A549 (cell line): Measurements from ENCODE around the gene ASCL5. TPM values are rescaled to one million over a fixed set of nuclear protein-coding genes. Genes with fewer than 3 reads are reported as not detected.
A peak's percentile ranks its signal among the peaks of the same experiment; 100 is the strongest.

ENCODE experiments used
- ATAC-seq, 2 experiments: fragments of 200-7000 bp in 1 of 2; fragments of >200 bp in 1 of 2; cut with Nextera tagmentation in 1 of 2; cut with Tn5 transposase in 1 of 2; 3 replicates each; pipeline versions ENCODE4 v1.8.0 to v1.9.1; 2018 to 2020; ENCODE audit warnings: mild to moderate bottlenecking in 1 of 2, moderate library complexity in 1 of 2
- CTCF ChIA-PET: fragments of 300-600 bp; sonication (Branson Sonifier 250); formaldehyde crosslinking; extraction: SDS; loops from one replicate; lab custom pipeline; 2021; ENCODE audit warnings: antibody characterized with exemption, inconsistent platforms; lab: Yijun Ruan, JAX
- POLR2A ChIA-PET: fragments of 350-600 bp; formaldehyde crosslinking; extraction: SDS; loops from one replicate; lab custom pipeline; 2021; ENCODE audit warnings: antibody characterized with exemption, inconsistent platforms; lab: Yijun Ruan, JAX
- DNase-seq, 2 experiments: peaks; one replicate each; pipeline versions ENCODE4 v3.0.0 to v3.0.0-alpha.2; 2011 to 2016; ENCODE audit warnings: low read depth in 1 of 2, low spot score in 1 of 2
- FAIRE-seq: peaks from 2 replicates; lab custom pipeline; 2011; peaks lifted over from hg19 to GRCh38; lab: Jason Lieb, UNC
- H3K27ac ChIP-seq, 2 experiments: fragments of >200 bp; sonication (Bioruptor Twin); formaldehyde crosslinking; 3 replicates each; pipeline ENCODE4 v1.5.1; 2016 to 2017
- H3K4me1 ChIP-seq: fragments of >200 bp; sonication (Bioruptor Twin); formaldehyde crosslinking; 3 replicates; pipeline ENCODE4 v1.6.1; 2016
- H3K4me2 ChIP-seq: fragments of >200 bp; sonication (Bioruptor Twin); formaldehyde crosslinking; 3 replicates; pipeline ENCODE4 v1.6.1; 2016
- H3K4me3 ChIP-seq: fragments of >200 bp; sonication (Bioruptor Twin); formaldehyde crosslinking; 3 replicates; pipeline ENCODE4 v1.5.1; 2016
- H3K9me3 ChIP-seq: fragments of >200 bp; sonication (Bioruptor Twin); formaldehyde crosslinking; 3 replicates; pipeline ENCODE4 v1.6.1; 2016
- ATOH8 ChIP-seq: fragments of 250-450 bp; sonication (Bioruptor Pico); IDR thresholded peaks from 2 replicates; pipeline ENCODE4 v1.5.0; 2020; ENCODE audit warnings: low read depth, mild to moderate bottlenecking, moderate library complexity
- CEBPB ChIP-seq, 2 experiments: fragments of >200 bp in 1 of 2; sonication (Bioruptor Twin) in 1 of 2; formaldehyde crosslinking in 1 of 2; IDR thresholded peaks; 2 replicates each; pipeline ENCODE4 v1.6.1; 2012 to 2016
- CHD2 ChIP-seq: fragments of 150-350 bp; IDR thresholded peaks from 2 replicates; pipeline ENCODE4 v1.6.1; 2014; ENCODE audit warnings: low read length; ENCODE audit not compliant: partially characterized antibody
- CHD4 ChIP-seq: fragments of 200-600 bp; sonication (generic); IDR thresholded peaks from 2 replicates; pipeline ENCODE4 v1.6.1; 2016; ENCODE audit warnings: antibody characterized with exemption, mild to moderate bottlenecking, borderline replicate concordance
- CTCF ChIP-seq: fragments of >200 bp; sonication (Bioruptor Twin); formaldehyde crosslinking; IDR thresholded peaks from 3 replicates; pipeline ENCODE4 v1.5.1; 2016
- E2F6 ChIP-seq: IDR thresholded peaks from 2 replicates; pipeline ENCODE4 v1.6.1; 2012; ENCODE audit warnings: low read depth, borderline replicate concordance
- EHF ChIP-seq: fragments of 250-450 bp; sonication (Bioruptor Pico); IDR thresholded peaks from 2 replicates; pipeline ENCODE4 v1.5.0; 2020; ENCODE audit warnings: mild to moderate bottlenecking
- EHMT2 ChIP-seq: fragments of 200-600 bp; sonication (generic); IDR thresholded peaks from 2 replicates; pipeline ENCODE4 v1.6.1; 2016; ENCODE audit warnings: antibody characterized with exemption, low read depth, mild to moderate bottlenecking, moderate library complexity
- ELK1 ChIP-seq: fragments of 150-350 bp; IDR thresholded peaks from 2 replicates; pipeline ENCODE4 v1.6.1; 2014; ENCODE audit warnings: low read depth, mild to moderate bottlenecking, low read length
- EP300 ChIP-seq, 2 experiments: fragments of >200 bp; sonication (Bioruptor Twin); formaldehyde crosslinking; IDR thresholded peaks; 2 replicates in 1 of 2; 3 replicates in 1 of 2; pipeline ENCODE4 v1.6.1; 2016 to 2017
- FOSL2 ChIP-seq, 2 experiments: fragments of 450-650 bp in 1 of 2; fragments of >200 bp in 1 of 2; sonication (Bioruptor Twin) in 1 of 2; formaldehyde crosslinking; IDR thresholded peaks; 2 replicates each; pipeline versions ENCODE4 v1.5.0 to v1.6.1; 2016 to 2020; ENCODE audit warnings: mild to moderate bottlenecking in 1 of 2, moderate library complexity in 1 of 2
- FOXS1 ChIP-seq: fragments of 250-450 bp; sonication (Bioruptor Pico); IDR thresholded peaks from 2 replicates; pipeline ENCODE4 v1.5.0; 2020; ENCODE audit warnings: mild to moderate bottlenecking, moderate library complexity
- GATA3 ChIP-seq: IDR thresholded peaks from 2 replicates; pipeline ENCODE4 v1.6.1; 2012; ENCODE audit warnings: borderline replicate concordance
- HES2 ChIP-seq: fragments of >200 bp; sonication (Bioruptor Twin); formaldehyde crosslinking; IDR thresholded peaks from 2 replicates; pipeline ENCODE4 v1.6.1; 2016
- HEYL ChIP-seq: fragments of 250-450 bp; sonication (Bioruptor Pico); IDR thresholded peaks from 2 replicates; pipeline ENCODE4 v1.8.0; 2021; ENCODE audit warnings: mild to moderate bottlenecking, moderate library complexity
- HOXB5 ChIP-seq: fragments of 250-450 bp; sonication (Bioruptor Pico); IDR thresholded peaks from 2 replicates; pipeline ENCODE4 v1.5.0; 2020; ENCODE audit warnings: mild to moderate bottlenecking, moderate library complexity
- JUN ChIP-seq, 2 experiments: fragments of >200 bp; sonication (Bioruptor Twin); formaldehyde crosslinking; IDR thresholded peaks; 2 replicates in 1 of 2; 3 replicates in 1 of 2; pipeline ENCODE4 v1.6.1; 2016 to 2017
- JUNB ChIP-seq: fragments of >200 bp; sonication (Bioruptor Twin); formaldehyde crosslinking; IDR thresholded peaks from 2 replicates; pipeline ENCODE4 v1.6.1; 2016
- MAFK ChIP-seq: fragments of 450-650 bp; IDR thresholded peaks from 2 replicates; pipeline ENCODE4 v1.6.1; 2014; ENCODE audit not compliant: partially characterized antibody
- MAX ChIP-seq: IDR thresholded peaks from 2 replicates; pipeline ENCODE4 v1.6.1; 2012
- MAZ ChIP-seq: fragments of 150-350 bp; IDR thresholded peaks from 2 replicates; pipeline ENCODE4 v1.6.1; 2014; ENCODE audit warnings: antibody characterized with exemption, low read depth, low read length, borderline replicate concordance
- MYC ChIP-seq: IDR thresholded peaks from 2 replicates; pipeline ENCODE4 v1.6.1; 2012; ENCODE audit warnings: mild to moderate bottlenecking, inconsistent platforms, low read length, improper control_type of control experiment, borderline replicate concordance
- PHF8 ChIP-seq: fragments of 200-600 bp; sonication (generic); IDR thresholded peaks from 2 replicates; pipeline ENCODE4 v1.6.1; 2016; ENCODE audit warnings: low read depth, mild to moderate bottlenecking, antibody characterized with exemption, moderate library complexity, borderline replicate concordance
- POLR2A ChIP-seq: IDR thresholded peaks from 2 replicates; pipeline ENCODE4 v1.6.1; 2012; ENCODE audit warnings: mild to moderate bottlenecking, low read length
- RARB ChIP-seq: fragments of 250-450 bp; sonication (Bioruptor Pico); IDR thresholded peaks from 2 replicates; pipeline ENCODE4 v1.8.0; 2021; ENCODE audit warnings: mild to moderate bottlenecking, moderate library complexity
- REST ChIP-seq: fragments of 200-600 bp; sonication (generic); IDR thresholded peaks from 2 replicates; pipeline ENCODE4 v1.6.1; 2016; ENCODE audit warnings: antibody characterized with exemption, mild to moderate bottlenecking, moderate library complexity
- RFX5 ChIP-seq: fragments of 450-650 bp; IDR thresholded peaks from 2 replicates; pipeline ENCODE4 v1.7.1; 2014; ENCODE audit warnings: antibody characterized with exemption, mild to moderate bottlenecking, moderate library complexity
- RNF2 ChIP-seq: fragments of 200-600 bp; sonication (generic); IDR thresholded peaks from 2 replicates; pipeline ENCODE4 v1.6.1; 2016; ENCODE audit warnings: low read depth, mild to moderate bottlenecking, antibody characterized with exemption, moderate library complexity, borderline replicate concordance
- SMC3 ChIP-seq: fragments of >200 bp; sonication (Bioruptor Twin); formaldehyde crosslinking; IDR thresholded peaks from 3 replicates; pipeline ENCODE4 v1.6.1; 2018; ENCODE audit warnings: inconsistent platforms
- TFCP2L1 ChIP-seq: fragments of 250-450 bp; sonication (Bioruptor Pico); IDR thresholded peaks from 2 replicates; pipeline ENCODE4 v1.5.0; 2021; ENCODE audit warnings: mild to moderate bottlenecking
- TP53 ChIP-seq: fragments of 250-450 bp; sonication (Bioruptor Pico); IDR thresholded peaks from 2 replicates; pipeline ENCODE4 v1.5.0; 2021; ENCODE audit warnings: mild to moderate bottlenecking, moderate library complexity
- ZC3H11A ChIP-seq: fragments of 450-650 bp; IDR thresholded peaks from 2 replicates; pipeline ENCODE4 v1.6.1; 2014; ENCODE audit warnings: antibody characterized with exemption, mild to moderate bottlenecking
- ZNF302 ChIP-seq: fragments of 250-450 bp; sonication (Bioruptor Pico); IDR thresholded peaks from 2 replicates; pipeline ENCODE4 v1.9.0; 2021; ENCODE audit warnings: inconsistent platforms, mild to moderate bottlenecking, moderate library complexity
- WGBS: methylation state at CpG from one replicate; pipeline ENCODE4 v1.1.6; 2017; ENCODE audit errors: missing lambda C conversion rate; 5-methylcytosine and 5-hydroxymethylcytosine counted together
- polyA plus RNA-seq, 4 experiments: library from polyadenylated mRNA; depleted of rRNA in 3 of 4; stranded (reverse); fragments of >200 nt; fragmentation: RNase III in 1 of 4; extraction: RNeasy Plus Mini Kit Qiagen cat#74134 plus additional on column Dnase treatment in 1 of 4; gene quantifications; 2 replicates in 3 of 4; 3 replicates in 1 of 4; pipeline ENCODE4 v1.2.3, GENCODE V29; 2011 to 2017

The ASCL5 gene
- polyA plus RNA-seq, 2 of the 4 experiments (the other 2 are of a cell fraction), result 0.09 TPM; not detected in 1

GRCh38 chr1:201170533-201171062 is 43.6 kb upstream of the ASCL5 start:
- ChIA-PET CTCF (interaction anchor here (0.7 to 5.3 kb wide), 13 partner anchors 10 to 199 kb away, joined by 3 to 32 read pairs (median 4); no protein-coding TSS in a partner anchor), POLR2A (interaction anchor here (1.0 to 1.1 kb wide), 2 partner anchors 16 to 17 kb away, joined by 3 to 5 read pairs; partner anchors contain the start of gene TMEM9)
- TF ChIP-seq JUNB (no peak), TP53 (CRISPR knock-in tag) (no peak), HEYL (CRISPR knock-in tag) (no peak), RARB (CRISPR knock-in tag) (no peak), E2F6 (no peak; the same call in 1 of the 2 replicates), GATA3 (peak; percentile 17; the same call in 1 of the 2 replicates), FOSL2 (IDR thresholded peaks at IDR 0.05) (no peak), FOSL2 (CRISPR knock-in tag; IDR thresholded peaks at IDR 0.05) (peak; percentile 17; the same call in 1 of the 2 replicates), CTCF (no peak), ATOH8 (CRISPR knock-in tag) (no peak), EP300 (IDR thresholded peaks at IDR 0.05) (peak in 1 of 2 experiments; percentile 62; a peak in 1 of 5 replicates), MYC (no peak), CHD2 (no peak), REST (no peak), RFX5 (no peak), HES2 (no peak), TFCP2L1 (CRISPR knock-in tag) (no peak), CEBPB (IDR thresholded peaks at IDR 0.05) (peak; percentile 62 to 80; a peak in 3 of 4 replicates), JUN (IDR thresholded peaks at IDR 0.05) (peak; percentile 76 to 84; a peak in 4 of 5 replicates), MAZ (no peak), ELK1 (no peak), ZNF302 (CRISPR knock-in tag) (no peak), RNF2 (no peak), SMC3 (no peak), POLR2A (peak; percentile 61), EHMT2 (no peak), CHD4 (no peak), HOXB5 (no peak), ZC3H11A (no peak), EHF (CRISPR knock-in tag) (no peak), MAX (peak; percentile 68), MAFK (peak; percentile 29), PHF8 (no peak; the same call in 1 of the 2 replicates), FOXS1 (CRISPR knock-in tag) (no peak)

More at GRCh38 chr1:201170533-201171062, 43.6 kb upstream of the ASCL5 start:
- DNase-seq (peak; percentile 92 to 99), ATAC-seq (peak; percentile 96 to 99), FAIRE-seq (no peak)
- WGBS, result under 1% methylated on average over 16 of the region's 26 CpGs
- Histone ChIP-seq H3K4me1 (peaks cover 34% of the 10 kb centered on the region), H3K4me2 (peak overlapping the region; percentile 82), H3K4me3 (peak overlapping the region; percentile 53), H3K9me3 (no peaks in the 10 kb centered on the region), H3K27ac (peak overlapping the region; percentile 81 to 92)
